ENCODE data around the gene PKP4.

Gene PKP4

GRCh38 chr2:158553257-158553656, 96.5 kb downstream of the PKP4 start:
- no peak for DNase-seq

DNA sequence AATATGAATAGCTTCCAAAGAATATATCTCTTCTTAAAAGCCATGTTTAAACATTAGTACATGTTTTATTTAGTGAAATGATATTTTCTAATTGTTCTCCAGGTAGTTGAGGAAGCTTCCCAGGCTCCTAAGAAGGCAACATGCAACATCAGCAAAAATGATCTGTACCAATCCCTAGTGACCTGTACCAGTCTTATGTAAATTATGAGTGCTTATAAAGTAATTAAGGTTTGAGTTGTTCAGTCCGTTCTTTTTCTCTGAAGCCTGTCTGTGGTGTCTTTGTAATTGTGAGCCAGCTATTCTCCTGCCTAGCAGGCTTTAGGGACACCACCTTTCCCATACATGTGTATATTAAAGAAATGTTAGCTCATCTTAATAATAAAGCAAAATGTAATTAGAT, 98.2 kb downstream of the PKP4 start:
- DNase-seq: no peak

- DNase-seq: no peak
Measured at GRCh38 chr2:158556124-158556523, 99.4 kb downstream of the PKP4 start.

DNA sequence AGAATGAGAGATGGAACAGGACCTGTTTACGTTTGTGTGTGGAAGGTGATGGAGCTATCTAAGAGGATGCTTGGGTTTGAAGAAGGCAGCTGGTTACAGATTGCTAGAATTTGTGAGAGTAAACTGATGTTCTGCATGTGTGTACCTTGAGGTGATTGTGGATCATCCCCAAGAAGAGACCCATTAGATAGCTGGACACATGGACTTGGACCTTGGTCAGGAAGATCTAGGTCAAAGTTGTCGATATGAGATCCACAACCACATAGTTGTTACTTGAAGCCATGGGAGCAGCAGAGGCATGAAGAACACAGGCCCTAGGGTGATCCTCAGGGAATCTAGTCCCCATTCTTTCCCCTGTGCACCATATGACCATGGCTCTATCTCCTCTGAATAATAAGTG, 101.0 kb downstream of the PKP4 start:
- DNase-seq: no peak

GRCh38 chr2:158559252-158559651, 102.5 kb downstream of the PKP4 start:
- DNase-seq: no peak

GRCh38 chr2:158560259-158560658, 103.5 kb downstream of the PKP4 start:
- DNase-seq: no peak

DNA sequence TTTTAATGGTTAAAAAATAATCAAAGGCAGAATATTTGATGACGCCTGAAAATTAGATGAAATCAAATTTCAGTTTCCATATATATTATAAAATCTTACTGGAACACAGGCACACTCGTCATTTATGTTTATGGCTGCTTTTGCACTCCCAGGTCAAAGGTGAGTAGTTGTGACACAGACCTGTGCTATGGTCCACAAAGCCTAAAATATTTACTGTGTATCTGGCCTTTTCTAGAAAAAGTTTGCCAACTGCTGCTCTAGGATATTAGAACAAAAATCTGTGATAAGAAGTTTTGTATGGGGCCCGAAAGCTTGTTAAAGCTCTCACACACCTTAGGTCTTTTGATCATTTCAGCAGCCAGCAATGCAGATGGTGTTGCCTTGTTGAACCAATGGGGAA, 104.3 kb downstream of the PKP4 start:
- DNase-seq: no peak

- no peak for DNase-seq
Measured at GRCh38 chr2:158567208-158567607, 110.5 kb downstream of the PKP4 start.

GRCh38 chr2:158569284-158569683, 112.5 kb downstream of the PKP4 start:
- DNase-seq: no peak

DNA sequence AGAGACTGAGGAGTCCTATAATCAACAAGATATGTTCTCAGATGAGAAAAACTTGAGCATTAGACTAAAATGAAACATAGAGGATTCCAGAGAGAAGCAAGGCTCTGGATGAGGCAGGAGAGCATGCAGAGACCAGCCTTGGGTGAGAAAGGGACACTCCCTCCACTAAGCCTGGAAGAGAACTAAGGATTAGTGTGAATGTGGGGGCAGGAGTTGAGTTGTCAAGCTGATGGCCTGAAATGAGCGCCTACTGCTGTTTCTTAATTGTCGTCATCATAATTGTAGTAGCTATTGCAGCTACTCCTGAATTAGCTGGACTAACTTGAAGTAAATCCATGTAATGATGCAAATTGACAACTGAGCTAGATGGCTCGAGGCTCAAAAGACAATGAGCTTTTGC, 114.1 kb downstream of the PKP4 start:
- no peak for DNase-seq

GRCh38 chr2:158573739-158574138, 117.0 kb downstream of the PKP4 start:
- DNase-seq: no peak

DNA sequence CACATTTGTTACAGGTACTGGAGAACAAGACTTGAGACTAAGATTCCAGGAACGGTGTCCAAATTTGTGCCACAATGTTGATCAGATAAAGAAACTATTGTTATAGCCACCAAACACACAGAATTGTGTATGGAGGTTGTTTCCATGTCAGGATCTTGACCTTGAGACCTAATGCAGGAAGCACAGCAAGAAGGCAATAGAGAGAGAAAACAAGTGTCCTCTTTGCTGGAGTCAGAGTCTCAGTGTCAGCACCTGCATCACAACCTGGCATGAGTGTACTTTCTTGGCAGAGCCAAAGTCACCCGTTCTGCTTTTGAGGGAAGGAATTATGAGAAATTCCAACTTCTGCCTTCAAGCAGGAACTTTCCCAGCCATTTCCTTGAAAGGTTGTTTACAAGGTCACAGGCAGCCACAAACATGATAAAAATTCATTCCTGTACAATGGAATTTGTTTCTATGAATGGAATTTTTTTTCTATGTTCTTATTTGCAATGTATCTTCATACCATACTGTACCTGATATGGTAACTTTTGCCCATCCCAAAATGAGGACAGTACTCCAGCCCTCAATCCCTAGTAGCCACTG, 118.4 kb downstream of the PKP4 start:
- DNase-seq: no peak

DNA sequence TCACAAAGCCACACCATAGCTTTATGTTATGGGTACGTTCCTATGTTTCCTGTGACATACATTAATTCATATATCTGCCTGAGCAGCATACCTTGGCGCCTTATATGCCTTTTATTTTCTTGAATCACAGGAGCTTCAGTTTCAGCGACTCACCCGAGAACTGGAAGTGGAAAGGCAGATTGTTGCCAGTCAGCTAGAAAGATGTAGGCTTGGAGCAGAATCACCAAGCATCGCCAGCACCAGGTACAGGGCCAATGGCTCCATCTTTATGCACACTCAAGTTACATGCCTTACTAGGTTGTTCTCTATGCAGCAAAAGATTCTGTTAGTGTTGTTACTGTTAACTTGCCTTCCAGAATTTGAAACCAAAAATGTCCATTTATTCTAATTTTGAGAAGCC, 120.4 kb downstream of the PKP4 start:
- no peak for DNase-seq

GRCh38 chr2:158578703-158579330, 122.1 kb downstream of the PKP4 start:
- DNase-seq: no peak

DNA sequence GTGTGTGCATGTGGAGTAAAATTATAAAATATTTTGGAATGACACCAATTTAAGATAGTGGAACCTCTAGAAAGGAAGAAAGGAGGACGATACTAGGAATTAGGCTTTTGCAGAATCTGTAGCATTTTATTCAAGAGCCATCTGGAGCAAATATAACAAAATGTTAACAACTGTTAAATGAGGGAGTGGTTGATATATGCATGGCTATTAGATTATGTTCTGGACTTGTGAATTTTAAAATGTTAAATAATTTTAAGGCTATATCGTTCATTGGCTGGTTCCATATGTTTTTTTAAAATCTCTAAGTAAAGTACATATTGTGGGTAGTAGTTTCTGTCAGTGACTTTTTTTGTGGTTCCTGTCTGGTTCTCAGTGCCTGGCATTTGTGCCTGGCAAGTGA, 123.2 kb downstream of the PKP4 start:
- DNase-seq: no peak

DNA sequence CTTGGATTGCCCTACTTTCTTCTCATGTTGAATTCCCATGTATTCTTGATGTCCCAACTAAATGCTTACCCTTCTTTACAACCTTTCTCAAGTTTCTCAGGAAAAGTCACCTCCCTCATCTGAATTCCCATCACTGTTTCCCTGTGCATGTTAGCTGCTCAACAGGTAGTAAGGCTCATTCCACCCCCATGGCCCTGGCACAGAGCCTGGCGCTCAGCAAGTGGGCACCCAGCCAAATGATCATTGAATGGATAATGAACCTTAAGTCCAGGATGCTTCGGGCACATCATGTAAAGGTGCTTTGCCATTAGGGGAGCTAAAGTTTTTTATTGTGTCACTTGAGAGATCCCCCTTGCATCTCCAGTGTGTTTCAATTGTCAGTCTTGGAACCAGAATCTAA, 124.0 kb downstream of the PKP4 start:
- no peak for DNase-seq

DNA sequence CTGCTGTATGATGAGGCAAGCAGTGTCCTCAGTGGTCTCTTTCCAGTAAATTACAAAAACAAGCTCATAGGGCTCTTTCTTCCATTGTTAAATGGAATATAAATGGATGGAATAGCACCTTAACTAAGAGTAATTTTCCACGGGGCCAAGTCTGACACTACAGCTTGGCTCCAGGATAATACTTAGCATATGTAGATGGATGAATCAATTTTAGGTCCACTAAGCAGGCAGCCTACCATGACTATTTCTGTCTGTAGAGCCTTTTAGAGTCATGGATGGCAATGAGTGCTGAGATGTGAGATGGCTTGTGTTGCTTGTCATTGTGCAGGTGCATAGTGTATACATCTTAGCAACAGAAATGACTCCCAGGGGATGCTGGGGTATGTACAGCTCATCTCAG, 125.9 kb downstream of the PKP4 start:
- no peak for DNase-seq

- no peak for DNase-seq
Measured at GRCh38 chr2:158583923-158584322, 127.2 kb downstream of the PKP4 start.

DNA sequence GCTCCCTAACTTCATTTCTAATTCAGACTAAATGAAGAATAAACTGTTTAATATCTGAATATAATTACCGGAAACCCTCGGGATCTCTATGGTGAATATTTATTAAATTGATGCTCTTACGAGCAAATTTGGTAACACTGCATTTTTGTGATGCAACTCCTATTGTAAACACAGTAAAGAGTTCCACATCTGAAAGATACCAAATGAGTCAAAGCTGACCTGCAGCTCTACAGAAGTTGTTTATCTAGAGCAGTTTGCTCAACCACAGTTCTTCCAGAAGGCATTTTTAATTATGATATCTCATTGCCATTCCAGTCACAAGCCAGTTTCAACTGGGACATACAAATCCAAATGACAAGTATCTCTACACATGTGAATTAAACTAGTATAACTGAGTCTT, 129.7 kb downstream of the PKP4 start:
- no peak for DNase-seq

GRCh38 chr2:158589303-158589702, 132.6 kb downstream of the PKP4 start:
- no peak for DNase-seq

GRCh38 chr2:158598862-158599517, 142.2 kb downstream of the PKP4 start:
- DNase-seq: no peak

GRCh38 chr2:158599609-158600008, 142.9 kb downstream of the PKP4 start:
- DNase-seq: no peak

DNA sequence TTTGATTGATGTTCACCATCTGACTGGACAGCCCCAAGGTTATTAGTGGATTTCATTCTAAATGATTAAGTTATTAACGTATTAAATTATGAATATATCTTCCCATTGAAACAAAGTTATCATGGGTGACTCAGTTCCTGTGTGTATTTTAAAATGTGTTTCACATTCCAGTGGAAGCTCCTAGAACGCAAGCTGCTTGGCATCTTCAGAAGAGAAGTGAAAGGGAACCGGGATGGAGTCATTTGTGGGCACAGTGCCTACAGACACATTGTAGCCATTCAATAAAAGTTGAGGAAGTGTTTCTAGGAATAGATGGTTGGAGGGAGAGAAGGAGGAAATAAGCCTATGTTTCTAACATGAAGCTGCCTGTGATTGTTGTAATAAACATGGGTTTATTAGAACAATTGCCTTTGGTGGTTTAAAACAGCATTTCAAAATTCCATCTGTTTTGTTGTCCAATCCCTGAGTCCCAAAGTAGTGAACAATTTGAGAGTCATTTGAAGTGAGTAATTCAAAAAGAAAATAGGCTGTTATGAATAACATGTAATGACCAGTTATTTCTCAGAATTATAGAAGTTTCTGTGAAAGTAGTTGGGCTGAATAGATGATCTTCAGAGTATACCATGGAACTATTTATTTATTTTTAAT, 143.5 kb downstream of the PKP4 start:
- DNase-seq: no peak

DNA sequence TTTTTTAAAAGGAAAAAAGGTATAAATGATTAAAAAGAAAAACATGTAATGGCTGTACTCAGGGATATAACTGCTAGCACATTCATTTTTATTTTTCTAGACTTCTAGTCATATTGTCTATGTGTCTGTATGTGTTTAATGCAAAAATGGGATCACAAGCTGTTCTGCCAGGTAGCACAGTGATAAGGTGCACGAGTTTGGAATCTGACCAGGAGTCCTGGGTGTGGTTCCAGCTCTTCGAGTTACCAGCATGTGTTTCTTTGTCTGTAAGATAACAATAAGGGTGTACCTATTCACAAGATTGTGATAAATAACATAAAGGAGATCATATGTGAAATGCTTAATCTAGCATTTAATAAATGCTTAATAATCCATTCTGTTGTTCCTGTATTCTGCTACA, 145.3 kb downstream of the PKP4 start:
- DNase-seq: no peak
